Calu3 (cell line): ENCODE measurements around the gene CCDC200. TPM values are rescaled to one million over a fixed set of nuclear protein-coding genes. Genes with fewer than 3 reads are reported as not detected.
"Not testable (repeated sequence)": the region's sequence is repeated elsewhere in the genome, so short reads cannot be mapped to it uniquely, and the experiment has no call there.

ENCODE experiments used
- Bru-seq: library from RNA; stranded (reverse); fragments of 400-500 nt; gene quantifications from one replicate; lab custom pipeline; 2021; lab: Mats Ljungman, UMichigan
- BruChase-seq, 2 experiments: library from RNA; stranded (reverse); fragments of 400-500 nt; gene quantifications; one replicate each; lab custom pipeline; 2021; lab: Mats Ljungman, UMichigan
- BruUV-seq: library from RNA; stranded (reverse); fragments of 400-500 nt; replicated peaks from 2 replicates; lab custom pipeline; 2021; lab: Mats Ljungman, UMichigan
- CTCF ChIA-PET: fragments of 300-600 bp; sonication (Branson Sonifier 250); formaldehyde crosslinking; loops from one replicate; lab custom pipeline; 2022; ENCODE audit warnings: antibody characterized with exemption; lab: Charles Lee
- DNase-seq: peaks from one replicate; pipeline ENCODE4 v3.0.0; 2022
- H3K27ac Mint-ChIP-seq: one replicate; pipeline ENCODE4 v1.8.0; 2022; ENCODE audit warnings: mixed read lengths; ENCODE audit not compliant: unreplicated experiment
- H3K27me3 Mint-ChIP-seq: one replicate; pipeline ENCODE4 v1.8.0; 2022; ENCODE audit warnings: mixed read lengths; ENCODE audit not compliant: unreplicated experiment
- H3K36me3 Mint-ChIP-seq: one replicate; pipeline ENCODE4 v1.8.0; 2022; ENCODE audit warnings: mild to moderate bottlenecking, moderate library complexity, mixed read lengths; ENCODE audit not compliant: insufficient read depth, unreplicated experiment
- H3K4me1 Mint-ChIP-seq: one replicate; pipeline ENCODE4 v1.8.0; 2022; ENCODE audit warnings: mild to moderate bottlenecking, low read depth, mixed read lengths; ENCODE audit not compliant: unreplicated experiment
- H3K4me3 Mint-ChIP-seq: one replicate; pipeline ENCODE4 v1.8.0; 2022; ENCODE audit warnings: mild to moderate bottlenecking, low read depth, moderate library complexity, mixed read lengths; ENCODE audit not compliant: unreplicated experiment
- H3K9me3 Mint-ChIP-seq: one replicate; pipeline ENCODE4 v1.8.0; 2022; ENCODE audit warnings: low read depth, mixed read lengths; ENCODE audit not compliant: unreplicated experiment
- intact Hi-C: fragments of 100-400 bp; cut with micrococcal nuclease; formaldehyde crosslinking; loops from one replicate; pipeline ENCODE4 v1.10.0; 2022; ENCODE audit not compliant: unreplicated experiment
- long read RNA-seq: library from polyadenylated mRNA; stranded (forward); transcript quantifications from one replicate; pipeline ENCODE4 v2.0.0, GENCODE V29; 2022
- total RNA-seq: library from RNA; stranded (reverse); gene quantifications from 2 replicates; pipeline ENCODE4 v1.2.3, GENCODE V29; 2022

The CCDC200 gene
- not detected in 2 replicates for total RNA-seq
- Bru-seq, nascent RNA: percentile 6 among the genes with signal in this experiment
- BruChase-seq, experiment 1, labeled RNA remaining after a 6-hour chase: percentile 20 among the genes with signal in this experiment
- percentile 21 among the genes with signal in this experiment for BruChase-seq, experiment 2, labeled RNA remaining after a 2-hour chase
- long read RNA-seq, partial matches to known transcripts: 0 of 8 reads
- long read RNA-seq, other reads (novel, unspliced or antisense): 8 of 8 reads

GRCh38 chr17:43228020-43228782 is at the start of gene CCDC200:
CCDC200 (minus strand) TSS chr17:43228623; CDS start chr17:43228554, 69 bp downstream.
- not testable (repeated sequence) for H3K4me3 Mint-ChIP-seq, BruUV-seq

GRCh38 chr17:43272914-43273313 is 44.5 kb upstream of the CCDC200 start:
- peaks cover 13% of the 10 kb centered on the region for H3K27me3 Mint-ChIP-seq
- intact Hi-C loops, H3K36me3 Mint-ChIP-seq, DNase-seq, H3K9me3 Mint-ChIP-seq, H3K4me1 Mint-ChIP-seq, CTCF ChIA-PET: not testable (repeated sequence)
- peak overlapping the region; percentile 88 for H3K27ac Mint-ChIP-seq
- H3K4me3 Mint-ChIP-seq: peak overlapping the region; percentile 62
- BruUV-seq: TSS peak; percentile 100

More at GRCh38 chr17:43228020-43228782, at the start of gene CCDC200:
- peaks cover 19% of the 10 kb centered on the region for H3K36me3 Mint-ChIP-seq
- DNase-seq, H3K9me3 Mint-ChIP-seq, intact Hi-C loops, H3K4me1 Mint-ChIP-seq, H3K27me3 Mint-ChIP-seq, CTCF ChIA-PET, H3K27ac Mint-ChIP-seq: not testable (repeated sequence)

DNA sequence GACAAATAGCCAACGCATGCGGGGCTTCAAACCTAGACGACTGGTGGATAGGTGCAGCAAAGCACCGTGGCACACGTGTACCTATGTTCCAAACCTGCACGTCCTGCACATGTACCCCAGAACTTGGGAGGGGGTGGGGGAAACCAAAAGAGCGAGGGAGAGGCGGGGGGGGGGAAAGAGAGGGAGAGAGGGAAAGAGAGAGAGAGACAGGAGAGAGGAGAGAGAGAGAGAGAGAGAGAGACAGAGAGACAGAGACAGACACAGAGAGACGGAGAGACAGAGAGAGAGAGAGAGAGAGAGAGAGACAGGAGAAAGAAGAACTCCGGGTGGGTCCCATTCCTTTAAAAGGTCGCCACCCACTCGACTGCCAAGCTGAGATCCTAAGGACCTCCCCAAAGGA is 44.1 kb upstream of the CCDC200 start:
- H3K4me1 Mint-ChIP-seq, CTCF ChIA-PET, BruUV-seq, H3K9me3 Mint-ChIP-seq, H3K36me3 Mint-ChIP-seq, DNase-seq, intact Hi-C loops: not testable (repeated sequence)
- peaks cover 13% of the 10 kb centered on the region for H3K27me3 Mint-ChIP-seq
- peak overlapping the region; percentile 88 for H3K27ac Mint-ChIP-seq
- H3K4me3 Mint-ChIP-seq: peak overlapping the region; percentile 62

DNA sequence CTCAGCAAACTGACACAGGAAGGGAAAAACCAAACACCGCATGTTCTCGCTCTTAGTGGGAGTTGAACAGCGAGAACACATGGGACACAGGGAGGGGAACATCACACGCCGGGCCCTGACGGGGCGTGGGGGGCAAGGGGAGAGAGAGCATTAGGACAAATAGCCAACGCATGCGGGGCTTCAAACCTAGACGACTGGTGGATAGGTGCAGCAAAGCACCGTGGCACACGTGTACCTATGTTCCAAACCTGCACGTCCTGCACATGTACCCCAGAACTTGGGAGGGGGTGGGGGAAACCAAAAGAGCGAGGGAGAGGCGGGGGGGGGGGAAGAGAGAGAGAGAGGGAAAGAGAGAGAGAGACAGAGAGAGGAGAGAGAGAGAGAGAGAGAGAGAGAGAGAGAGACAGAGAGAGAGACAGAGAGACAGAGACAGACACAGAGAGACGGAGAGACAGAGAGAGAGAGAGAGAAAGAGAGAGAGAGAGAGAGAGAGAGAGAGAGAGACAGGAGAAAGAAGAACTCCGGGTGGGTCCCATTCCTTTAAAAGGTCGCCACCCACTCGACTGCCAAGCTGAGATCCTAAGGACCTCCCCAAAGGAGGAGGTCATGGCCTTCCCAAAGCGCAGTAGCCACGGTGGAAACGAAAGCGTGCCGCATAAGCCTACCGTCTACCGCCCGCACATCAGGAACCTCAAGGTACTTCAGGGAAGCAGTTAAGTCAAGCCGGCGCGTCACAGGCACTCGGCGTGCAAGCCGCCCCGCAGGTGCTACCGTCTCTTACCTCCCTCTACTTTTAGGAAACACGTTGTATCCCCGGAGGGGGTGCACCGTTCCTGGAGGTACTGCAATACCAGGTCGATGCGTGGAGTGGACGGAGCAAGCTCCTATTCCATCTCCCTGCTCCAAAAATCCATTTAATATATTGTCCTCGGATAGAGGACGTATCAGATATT is 42.4 kb upstream of the CCDC200 start:
- H3K9me3 Mint-ChIP-seq, H3K27ac Mint-ChIP-seq, H3K4me3 Mint-ChIP-seq, H3K4me1 Mint-ChIP-seq, BruUV-seq, intact Hi-C loops, H3K36me3 Mint-ChIP-seq, CTCF ChIA-PET, DNase-seq: not testable (repeated sequence)
- peaks cover 13% of the 10 kb centered on the region for H3K27me3 Mint-ChIP-seq

DNA sequence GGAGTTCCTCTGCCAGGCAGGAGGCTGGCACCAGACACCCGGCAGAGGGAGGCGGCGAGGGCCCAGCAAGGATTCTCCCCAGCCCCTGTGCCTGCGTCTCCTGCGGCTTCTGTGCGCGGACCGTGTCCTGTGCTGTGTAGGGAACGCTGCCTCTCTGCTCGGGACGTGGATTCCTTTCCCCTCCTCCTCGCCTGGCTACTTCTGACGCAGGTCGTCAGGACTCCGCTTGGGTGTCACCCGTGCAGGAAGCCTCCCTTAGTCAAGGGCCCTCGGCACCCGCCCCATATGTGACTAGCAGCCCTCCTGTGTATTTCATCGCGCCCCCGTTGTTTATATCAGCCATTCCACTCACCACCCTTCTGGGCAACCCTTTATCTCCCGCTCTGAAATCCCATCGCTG is 18.0 kb upstream of the CCDC200 start:
- H3K36me3 Mint-ChIP-seq, CTCF ChIA-PET, intact Hi-C loops, BruUV-seq, H3K4me3 Mint-ChIP-seq, H3K9me3 Mint-ChIP-seq, H3K27ac Mint-ChIP-seq, H3K27me3 Mint-ChIP-seq, H3K4me1 Mint-ChIP-seq: not testable (repeated sequence)
- DNase-seq: peak; percentile 71

DNA sequence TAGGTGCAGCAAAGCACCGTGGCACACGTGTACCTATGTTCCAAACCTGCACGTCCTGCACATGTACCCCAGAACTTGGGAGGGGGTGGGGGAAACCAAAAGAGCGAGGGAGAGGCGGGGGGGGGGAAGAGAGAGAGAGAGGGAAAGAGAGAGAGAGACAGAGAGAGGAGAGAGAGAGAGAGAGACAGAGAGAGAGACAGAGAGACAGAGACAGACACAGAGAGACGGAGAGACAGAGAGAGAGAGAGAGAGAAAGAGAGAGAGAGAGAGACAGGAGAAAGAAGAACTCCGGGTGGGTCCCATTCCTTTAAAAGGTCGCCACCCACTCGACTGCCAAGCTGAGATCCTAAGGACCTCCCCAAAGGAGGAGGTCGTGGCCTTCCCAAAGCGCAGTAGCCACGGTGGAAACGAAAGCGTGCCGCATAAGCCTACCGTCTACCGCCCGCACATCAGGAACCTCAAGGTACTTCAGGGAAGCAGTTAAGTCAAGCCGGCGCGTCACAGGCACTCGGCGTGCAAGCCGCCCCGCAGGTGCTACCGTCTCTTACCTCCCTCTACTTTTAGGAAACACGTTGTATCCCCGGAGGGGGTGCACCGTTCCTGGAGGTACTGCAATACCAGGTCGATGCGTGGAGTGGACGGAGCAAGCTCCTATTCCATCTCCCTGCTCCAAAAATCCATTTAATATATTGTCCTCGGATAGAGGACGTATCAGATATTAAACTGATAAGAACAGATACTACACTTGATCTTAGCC is 12.4 kb upstream of the CCDC200 start:
- H3K27ac Mint-ChIP-seq, H3K4me3 Mint-ChIP-seq, DNase-seq, CTCF ChIA-PET, H3K36me3 Mint-ChIP-seq, intact Hi-C loops, H3K27me3 Mint-ChIP-seq, H3K4me1 Mint-ChIP-seq, BruUV-seq, H3K9me3 Mint-ChIP-seq: not testable (repeated sequence)

DNA sequence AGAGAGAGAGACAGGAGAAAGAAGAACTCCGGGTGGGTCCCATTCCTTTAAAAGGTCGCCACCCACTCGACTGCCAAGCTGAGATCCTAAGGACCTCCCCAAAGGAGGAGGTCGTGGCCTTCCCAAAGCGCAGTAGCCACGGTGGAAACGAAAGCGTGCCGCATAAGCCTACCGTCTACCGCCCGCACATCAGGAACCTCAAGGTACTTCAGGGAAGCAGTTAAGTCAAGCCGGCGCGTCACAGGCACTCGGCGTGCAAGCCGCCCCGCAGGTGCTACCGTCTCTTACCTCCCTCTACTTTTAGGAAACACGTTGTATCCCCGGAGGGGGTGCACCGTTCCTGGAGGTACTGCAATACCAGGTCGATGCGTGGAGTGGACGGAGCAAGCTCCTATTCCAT is 11.2 kb upstream of the CCDC200 start:
- H3K27me3 Mint-ChIP-seq, CTCF ChIA-PET, H3K9me3 Mint-ChIP-seq, DNase-seq, H3K27ac Mint-ChIP-seq, H3K36me3 Mint-ChIP-seq, H3K4me3 Mint-ChIP-seq, H3K4me1 Mint-ChIP-seq, BruUV-seq, intact Hi-C loops: not testable (repeated sequence)

DNA sequence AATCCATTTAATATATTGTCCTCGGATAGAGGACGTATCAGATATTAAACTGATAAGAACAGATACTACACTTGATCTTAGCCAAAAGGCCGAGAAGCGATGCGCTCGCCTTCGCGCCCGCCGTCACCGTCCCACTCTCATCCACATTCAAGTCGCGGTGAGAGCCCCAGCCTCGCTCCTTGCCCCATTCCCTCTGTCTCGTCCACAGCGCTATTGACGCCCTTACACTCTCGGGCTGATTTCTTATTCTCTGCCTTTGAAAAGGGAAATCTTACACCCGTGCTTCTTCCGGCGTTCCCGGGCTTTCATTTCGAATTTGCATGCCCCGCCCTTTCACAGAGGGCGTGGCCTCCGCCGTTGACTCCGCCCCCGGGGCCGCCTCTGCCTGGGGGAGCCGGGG is 5.5 kb upstream of the CCDC200 start, which contains the start of gene RNU2-1:
RNU2-1 (minus strand) TSS at position 101 of the 400 bp plus-strand sequence.
- DNase-seq, H3K4me3 Mint-ChIP-seq, BruUV-seq, H3K36me3 Mint-ChIP-seq, H3K27ac Mint-ChIP-seq, intact Hi-C loops, CTCF ChIA-PET, H3K9me3 Mint-ChIP-seq, H3K27me3 Mint-ChIP-seq, H3K4me1 Mint-ChIP-seq: not testable (repeated sequence)

DNA sequence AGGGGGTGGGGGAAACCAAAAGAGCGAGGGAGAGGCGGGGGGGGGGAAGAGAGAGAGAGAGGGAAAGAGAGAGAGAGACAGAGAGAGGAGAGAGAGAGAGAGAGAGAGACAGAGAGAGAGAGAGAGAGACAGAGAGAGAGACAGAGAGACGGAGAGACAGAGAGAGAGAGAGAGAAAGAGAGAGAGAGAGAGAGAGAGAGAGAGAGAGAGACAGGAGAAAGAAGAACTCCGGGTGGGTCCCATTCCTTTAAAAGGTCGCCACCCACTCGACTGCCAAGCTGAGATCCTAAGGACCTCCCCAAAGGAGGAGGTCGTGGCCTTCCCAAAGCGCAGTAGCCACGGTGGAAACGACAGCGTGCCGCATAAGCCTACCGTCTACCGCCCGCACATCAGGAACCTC is 4.8 kb upstream of the CCDC200 start:
- not testable (repeated sequence) for H3K9me3 Mint-ChIP-seq, H3K36me3 Mint-ChIP-seq, H3K27ac Mint-ChIP-seq

More for the DNA sequence above, 4.8 kb upstream of the CCDC200 start:
- intact Hi-C loops, BruUV-seq, H3K27me3 Mint-ChIP-seq, DNase-seq, H3K4me3 Mint-ChIP-seq, H3K4me1 Mint-ChIP-seq, CTCF ChIA-PET: not testable (repeated sequence)
